GM19099 (cell line): ENCODE measurements around the gene KCNA10.

Experiments used
- POLR2A ChIP-seq: IDR thresholded peaks from 3 replicates; pipeline ENCODE4 v1.6.1; 2011; ENCODE audit warnings: low read depth; ENCODE audit not compliant: insufficient read length; ENCODE audit errors: extremely low read depth

KCNA10 gene

DNA sequence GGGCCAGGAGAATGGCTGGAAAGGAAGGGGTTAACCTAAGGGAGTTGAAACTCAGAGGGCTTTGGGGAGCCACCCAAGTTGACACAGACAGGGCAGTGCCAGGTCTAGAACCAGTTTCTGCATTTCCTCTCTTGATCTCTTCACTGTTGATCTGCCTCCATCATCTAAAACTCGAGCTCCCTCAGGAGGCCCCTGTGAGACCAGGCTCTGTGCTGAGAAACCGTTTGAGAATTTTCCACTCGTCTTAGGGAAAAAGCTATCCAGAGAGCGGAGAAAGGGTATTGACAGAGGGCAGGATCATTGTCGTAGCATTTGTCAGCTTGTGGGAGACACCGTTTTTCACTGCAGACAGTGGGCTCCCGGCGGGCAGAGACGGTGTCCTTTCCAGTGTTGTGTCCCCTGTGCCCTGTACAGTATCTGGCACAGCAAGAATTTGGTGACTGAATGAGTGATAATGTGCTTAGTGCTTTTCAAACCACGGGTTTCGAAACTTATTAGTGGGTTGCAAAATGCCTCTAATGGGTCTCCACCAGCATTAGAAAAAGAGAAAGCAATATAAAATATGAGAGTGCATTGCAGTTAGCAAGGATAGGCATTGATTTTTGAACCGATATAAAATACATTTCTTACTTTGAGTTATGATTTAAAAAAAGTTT is 36.9 kb downstream of the KCNA10 start:
- no peak for TF ChIP-seq POLR2A

DNA sequence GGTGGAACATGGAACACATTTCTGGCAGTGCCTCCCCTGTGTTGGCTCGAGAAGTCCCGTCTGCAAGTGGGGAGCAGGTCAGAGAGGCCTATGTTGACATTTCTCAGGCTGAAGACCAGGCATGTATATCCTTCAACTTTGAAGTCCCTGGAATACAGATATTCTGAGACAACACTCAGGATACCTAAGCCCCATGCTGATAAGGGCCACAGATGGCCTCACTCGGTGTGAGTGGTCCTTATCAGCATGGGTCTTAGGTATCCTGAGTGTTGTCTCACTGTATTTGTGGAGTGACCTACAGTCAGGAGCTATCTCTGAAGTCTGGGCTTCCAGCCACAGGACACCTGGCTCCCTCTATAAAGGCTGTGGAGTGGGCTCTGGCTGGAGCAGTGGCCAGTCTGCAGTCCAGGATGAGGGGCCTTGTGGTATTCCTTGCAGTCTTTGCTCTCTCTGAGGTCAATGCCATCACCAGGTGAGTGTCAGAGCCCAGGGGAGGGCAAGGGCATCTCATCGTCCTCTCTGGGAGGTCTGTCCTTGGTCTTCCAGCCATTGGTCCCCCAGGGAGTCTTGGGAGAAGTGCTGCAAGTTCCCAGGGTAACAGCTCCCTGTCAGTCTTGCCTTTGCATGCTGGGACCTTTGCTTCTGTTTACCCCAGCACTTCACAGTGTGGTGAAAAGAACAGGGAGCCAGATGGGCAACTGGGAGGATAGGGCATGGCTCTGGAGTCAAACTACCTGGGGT is 38.4 kb downstream of the KCNA10 start:
- TF ChIP-seq POLR2A: no peak

DNA sequence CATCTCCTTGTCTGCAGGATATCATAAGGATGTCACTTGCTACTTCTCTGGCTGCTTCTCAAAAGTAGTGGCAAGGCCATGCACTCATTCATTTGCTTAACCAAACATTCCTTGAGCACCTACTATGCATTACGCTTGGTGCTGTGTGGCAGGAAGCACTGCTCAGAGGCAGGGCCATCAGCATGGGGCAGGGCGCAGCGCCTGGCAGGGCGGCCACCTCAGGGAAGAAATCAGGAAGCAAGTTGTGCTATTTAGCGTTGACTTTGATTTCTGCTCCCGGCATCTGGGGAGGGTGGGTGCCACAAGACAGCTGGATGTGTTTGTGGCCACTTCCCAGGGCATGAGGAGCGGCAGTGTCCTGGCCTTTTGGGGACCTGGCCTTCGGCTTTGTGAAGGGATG is 40.1 kb downstream of the KCNA10 start:
- no peak for TF ChIP-seq POLR2A

DNA sequence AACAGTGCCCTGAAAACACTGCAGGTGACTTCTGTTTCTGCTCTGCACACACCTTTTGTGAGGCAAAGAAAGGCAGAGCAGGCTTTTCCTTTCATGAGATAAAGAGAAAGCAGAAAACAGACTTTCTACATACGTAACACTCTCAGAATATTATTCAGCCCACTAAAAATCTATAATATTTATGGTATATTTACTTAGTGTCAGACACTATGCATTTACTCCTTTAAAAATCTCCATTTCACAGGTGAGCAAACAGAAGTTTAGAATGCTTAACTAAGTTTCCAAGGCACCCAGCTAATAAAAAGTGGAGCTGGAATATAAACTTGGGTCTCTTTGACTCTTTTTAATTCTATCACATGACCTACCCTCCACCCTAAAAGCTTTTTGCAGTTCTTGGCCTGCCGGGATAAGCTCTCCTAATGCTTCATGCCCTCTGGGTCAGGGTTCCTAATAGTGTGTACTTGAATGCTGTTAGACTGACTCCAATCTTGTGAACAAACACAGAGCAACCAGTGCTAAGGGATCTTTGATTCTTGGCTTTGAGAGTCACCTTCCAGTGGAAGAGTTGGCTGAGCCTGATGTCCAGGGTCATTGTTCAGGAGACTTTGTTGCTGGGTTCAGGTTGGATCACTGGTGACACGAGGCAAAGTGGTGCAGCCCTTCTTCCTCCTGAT is 40.9 kb downstream of the KCNA10 start:
- TF ChIP-seq POLR2A: no peak

DNA sequence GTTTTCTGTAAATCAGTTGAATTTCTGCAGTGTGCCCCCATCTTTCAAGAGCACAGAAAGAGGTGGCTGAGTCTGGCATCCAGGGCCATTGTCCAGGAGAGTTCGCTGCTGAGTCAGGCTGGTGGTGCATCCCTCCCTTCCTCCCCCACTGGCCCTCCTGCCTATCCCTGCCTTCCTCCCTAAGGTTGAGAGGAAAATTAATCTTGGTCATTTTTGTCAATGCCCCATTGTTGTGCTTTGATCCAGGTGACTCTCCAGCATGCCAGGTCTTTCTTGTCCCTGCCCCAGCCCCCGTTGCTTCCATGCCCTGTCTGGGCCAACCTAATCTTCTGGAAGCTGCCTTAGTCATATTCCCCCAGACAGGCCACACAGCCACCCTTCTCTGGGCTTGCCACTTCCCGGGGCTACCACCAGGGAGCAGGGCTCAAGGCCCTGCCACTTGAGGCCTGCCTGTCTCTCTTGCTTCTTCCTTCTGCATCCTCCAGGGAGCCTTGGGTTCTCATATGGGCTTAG is 41.5 kb downstream of the KCNA10 start:
- no peak for TF ChIP-seq POLR2A

DNA sequence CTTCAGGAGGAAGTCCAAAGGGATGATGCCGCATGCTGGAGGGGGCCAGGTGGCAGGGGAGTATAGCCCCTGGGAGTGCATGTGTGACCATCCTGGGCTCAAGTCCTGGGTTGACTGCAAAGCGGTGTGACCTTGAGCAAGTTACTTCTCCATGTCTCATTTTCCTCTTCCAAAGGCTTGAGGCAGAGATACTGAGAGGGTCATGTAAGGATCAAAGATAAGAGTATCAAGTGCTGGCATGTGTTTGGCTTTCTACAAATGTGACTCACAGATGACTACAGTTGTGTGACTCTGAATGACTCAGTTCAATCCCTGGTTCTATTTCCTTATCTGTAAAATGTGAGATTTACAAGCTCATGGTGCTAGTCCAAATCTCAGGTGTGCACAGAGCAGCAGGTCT is 41.9 kb downstream of the KCNA10 start:
- TF ChIP-seq POLR2A: no peak

DNA sequence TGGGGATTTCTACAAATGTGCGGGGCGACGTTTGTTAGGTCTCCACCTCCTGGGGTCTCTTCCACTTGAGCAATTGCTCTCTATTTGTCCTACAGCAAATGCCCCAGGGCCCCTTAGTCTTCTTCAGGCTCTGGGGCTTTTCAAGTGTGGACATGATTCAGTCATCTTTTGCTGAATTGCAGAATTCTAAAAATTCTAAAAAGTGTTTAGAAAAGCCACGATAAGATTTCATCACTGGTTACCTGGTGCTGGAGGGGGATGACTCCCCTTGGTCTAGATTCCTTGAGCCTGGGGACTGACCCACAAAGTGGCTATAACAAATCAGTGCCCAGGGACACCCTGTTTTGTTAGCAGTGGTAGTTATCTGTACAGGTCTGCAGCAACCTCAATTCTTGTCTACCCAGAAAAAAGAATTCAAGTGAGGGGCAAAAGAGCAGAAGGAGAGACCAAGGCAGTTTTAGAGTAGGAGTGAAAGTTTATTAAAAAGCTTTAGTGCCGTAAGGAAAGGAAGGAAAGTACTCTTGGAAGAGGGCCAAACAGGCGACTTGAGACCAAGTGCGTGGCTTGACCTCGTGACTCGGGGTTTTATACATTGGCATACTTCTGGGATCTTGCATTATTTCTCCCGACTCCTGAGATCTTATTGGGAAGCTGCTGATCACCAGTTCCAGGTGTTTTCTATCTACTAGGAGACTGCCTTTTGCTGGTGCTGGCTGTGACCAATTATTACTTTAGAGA is 42.8 kb downstream of the KCNA10 start:
- TF ChIP-seq POLR2A: no peak

DNA sequence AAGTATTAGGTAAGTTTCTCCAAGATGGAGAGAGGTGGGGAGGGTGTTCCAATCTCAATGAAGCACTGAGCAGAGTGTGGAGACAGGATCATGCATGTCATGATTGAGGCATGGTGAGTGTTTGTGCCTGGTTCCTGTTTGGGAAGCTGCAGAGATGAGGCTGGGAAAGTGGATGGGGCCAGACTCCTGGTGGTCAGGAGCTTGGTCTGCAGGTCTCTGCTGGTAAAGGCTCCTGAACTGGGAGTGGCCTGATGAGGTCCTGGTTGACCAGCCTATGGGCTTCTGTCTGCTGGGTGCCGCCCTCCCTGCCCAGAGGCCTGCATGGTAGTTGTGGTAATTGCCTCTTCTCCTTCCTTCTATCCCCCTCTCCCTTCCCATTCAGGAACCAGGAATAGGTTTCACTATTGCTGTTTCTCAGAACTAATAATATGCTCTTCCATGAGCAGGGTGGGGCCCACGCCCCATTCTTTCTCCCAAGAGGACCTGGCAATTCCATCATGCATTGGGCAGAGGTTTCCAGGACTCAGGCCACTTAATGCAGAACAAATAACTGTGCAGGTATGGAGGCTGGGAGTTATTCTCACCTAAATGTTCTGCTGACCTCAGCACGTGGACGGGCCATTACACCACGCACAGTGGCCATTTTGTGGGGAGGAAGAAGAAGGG is 43.5 kb downstream of the KCNA10 start:
- TF ChIP-seq POLR2A: no peak

DNA sequence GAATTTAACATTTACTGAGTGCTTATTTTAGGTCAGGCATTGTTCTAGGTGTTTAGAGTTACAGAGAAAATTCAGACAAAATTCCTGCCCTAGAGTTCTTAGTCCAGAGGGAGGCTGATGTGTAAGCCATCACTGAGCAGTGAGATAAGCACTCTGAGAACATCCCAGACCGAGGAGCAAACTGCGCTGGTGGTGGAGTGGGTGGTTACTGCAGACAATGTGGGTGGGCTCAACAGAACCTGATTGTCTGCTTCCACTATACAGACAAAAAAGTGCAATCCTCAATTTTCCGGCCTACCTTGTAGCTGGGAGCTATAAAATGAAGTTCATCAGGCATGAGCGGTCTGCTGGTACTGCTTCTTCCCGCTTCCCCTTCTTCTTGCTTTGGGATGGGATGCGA is 44.5 kb downstream of the KCNA10 start:
- no peak for TF ChIP-seq POLR2A

DNA sequence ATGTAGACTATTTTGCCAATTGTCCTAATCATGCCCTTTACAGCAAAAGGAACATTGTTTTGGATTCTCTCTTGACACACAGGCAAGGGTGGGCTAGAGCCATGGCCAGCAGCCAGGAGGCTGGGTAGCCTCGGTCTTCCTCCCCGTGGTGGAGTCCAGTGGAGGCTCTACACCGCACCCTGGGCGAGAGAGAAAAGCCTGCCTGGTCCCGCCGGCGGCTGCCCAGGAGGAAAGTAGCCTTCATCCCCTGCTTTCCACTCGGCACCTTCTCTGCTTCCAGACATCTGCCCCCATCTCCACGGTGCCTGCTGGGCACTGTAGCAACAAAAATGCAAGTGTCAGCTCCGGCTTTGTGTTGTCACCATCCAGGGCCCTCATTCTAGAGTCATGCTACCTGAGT is 46.4 kb downstream of the KCNA10 start:
- TF ChIP-seq POLR2A: no peak

DNA sequence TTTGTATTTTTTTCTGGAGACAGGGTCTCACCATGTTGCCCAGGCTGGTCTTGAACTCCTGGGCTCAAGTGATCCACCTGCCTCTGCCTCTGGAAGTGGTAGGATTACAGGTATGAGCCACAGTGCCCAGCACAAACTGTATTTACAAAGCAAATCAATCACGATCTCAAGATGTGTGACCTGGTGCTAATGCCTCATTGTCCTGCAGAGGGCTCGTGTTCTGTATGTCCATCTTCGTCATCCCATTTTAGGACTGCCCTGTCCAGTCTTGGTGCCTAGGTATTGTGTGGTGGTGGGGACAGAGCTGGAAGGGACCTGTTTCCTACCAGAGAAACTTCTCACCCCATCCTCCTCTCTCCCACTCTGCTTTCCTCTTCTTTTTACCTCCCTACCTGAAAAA is 47.8 kb downstream of the KCNA10 start:
- TF ChIP-seq POLR2A: no peak
